Adrenal gland (tissue), 5 donors: Measurements from ENCODE around the gene DDX20.

Experiments
- CTCF ChIP-seq, 6 experiments: fragments of 450-650 bp in 4 of 6; fragments of 200-600 bp in 2 of 6; sonication (generic) in 1 of 6; IDR thresholded peaks; 1 replicate in 5 of 6; 2 replicates in 1 of 6; pipeline versions ENCODE4 v1.5.1 to v1.8.0; 2016 to 2021; ENCODE audit warnings: antibody characterized with exemption in 6 of 6, mild to moderate bottlenecking in 2 of 6, moderate library complexity in 1 of 6
- POLR2A ChIP-seq, 2 donors: fragments of 450-650 bp; IDR thresholded peaks; one replicate each; pipeline ENCODE4 v1.6.1; 2017; ENCODE audit warnings: antibody characterized with exemption in 2 of 2, mild to moderate bottlenecking in 2 of 2, moderate library complexity in 1 of 2
- donor health status: DM: no; HTN: no; CAD: no.

DNA sequence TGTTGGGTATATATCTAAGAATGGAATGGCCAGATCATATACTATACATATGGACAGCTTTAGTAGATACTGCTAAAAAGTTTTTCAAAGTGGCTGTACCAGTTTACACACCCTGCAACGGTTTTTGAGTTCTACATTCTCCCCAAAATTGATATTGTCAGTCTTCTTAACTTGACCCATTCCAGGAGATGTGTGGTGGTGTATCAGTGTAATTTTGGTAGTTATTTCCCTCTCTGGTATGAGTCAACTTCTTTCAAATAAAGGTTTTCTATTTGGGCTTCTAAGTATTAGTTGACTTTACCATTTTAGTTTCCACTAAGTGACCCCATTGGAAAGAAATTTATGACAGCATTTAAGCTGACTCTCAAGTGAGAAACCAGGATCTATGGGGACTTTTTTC, 45.7 kb upstream of the DDX20 start:
- TF ChIP-seq CTCF (IDR thresholded peaks at IDR 0.05) = no peak
- no peak for TF ChIP-seq POLR2A (IDR thresholded peaks at IDR 0.05)
